Stimulated activated CD8-positive, alpha-beta memory T cell treated with anti-CD3 and anti-CD28 coated beads, Interleukin-4, amount 100 ng/mL, for 1 hour (primary cell): ENCODE data around the gene MAPK7.

Source experiments
- DNase-seq, 2 donors: peaks; one replicate each; pipeline ENCODE4 v3.0.0-alpha.2; 2020; ENCODE audit warnings: low read depth in 2 of 2, low spot score in 1 of 2

Gene MAPK7

GRCh38 chr17:19392303-19392702 is 14.0 kb downstream of the MAPK7 start:
- DNase-seq: no peak

DNA sequence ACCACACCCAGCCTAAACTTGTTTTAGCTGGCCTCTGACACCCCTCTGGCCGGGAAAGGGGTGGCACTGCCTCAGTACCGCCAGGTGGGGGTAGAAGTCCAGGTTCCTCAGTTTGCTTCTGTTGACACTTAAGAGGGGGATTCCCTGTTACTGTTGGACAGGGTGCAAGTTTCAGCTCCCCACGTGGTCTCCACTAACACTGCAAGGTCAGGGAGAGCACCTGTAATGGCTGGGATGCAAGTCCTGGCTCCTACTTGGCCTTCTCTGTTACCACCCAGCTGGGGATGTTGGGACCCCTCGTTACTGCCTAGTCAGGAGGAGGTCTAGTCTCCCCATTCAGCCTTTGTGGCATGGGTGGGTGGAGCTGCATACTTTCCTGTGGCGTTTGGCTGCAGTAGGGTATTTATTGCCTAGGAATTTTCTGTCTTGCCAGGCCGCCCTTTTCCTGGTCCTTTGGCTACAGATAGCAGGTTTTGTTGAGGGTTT is 19.3 kb downstream of the MAPK7 start:
- DNase-seq: no peak

DNA sequence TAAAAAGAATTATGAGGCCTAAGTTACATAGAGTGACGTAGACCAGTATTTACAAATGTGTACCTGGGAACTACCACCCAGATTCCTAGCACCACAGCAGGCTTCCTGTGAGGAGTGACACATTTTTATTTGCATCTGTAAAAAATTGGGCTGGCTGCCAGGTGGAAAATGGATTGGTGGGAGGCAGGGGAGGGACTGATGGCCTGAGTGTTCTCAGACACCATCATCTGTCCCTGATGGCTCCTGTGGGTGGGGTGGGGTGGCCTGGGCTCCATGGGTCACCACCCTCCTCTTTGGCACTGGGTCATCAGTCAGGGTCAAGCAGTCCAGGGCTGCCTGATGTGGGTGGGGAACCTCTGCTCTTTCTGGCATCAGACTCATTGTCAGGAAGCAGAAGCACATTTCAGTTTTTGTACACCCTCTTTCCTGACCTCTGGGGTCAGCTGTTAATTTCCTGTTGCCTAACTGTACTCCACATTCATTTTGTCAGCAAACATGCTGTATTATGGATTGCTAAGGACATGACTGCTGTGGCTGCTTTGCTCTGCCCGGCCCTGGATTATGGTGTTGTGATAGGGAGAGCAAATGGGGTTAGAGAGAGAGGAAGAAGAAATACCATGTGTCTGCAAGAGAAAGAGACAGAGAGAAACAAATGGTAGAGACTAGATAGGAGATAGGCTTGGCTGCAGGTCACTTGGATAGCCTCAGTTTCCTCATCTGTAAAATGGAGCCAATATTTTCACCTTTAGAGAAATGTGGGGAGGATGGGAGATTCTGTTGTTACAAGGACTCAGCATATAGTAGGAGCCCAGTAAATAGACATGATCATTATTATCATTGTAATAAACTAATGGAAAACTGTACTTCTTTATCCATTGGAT is 20.2 kb downstream of the MAPK7 start:
- DNase-seq: no peak

- DNase-seq: no peak
These were observed 21.6 kb downstream of the MAPK7 start for GRCh38 chr17:19399750-19400450.

DNA sequence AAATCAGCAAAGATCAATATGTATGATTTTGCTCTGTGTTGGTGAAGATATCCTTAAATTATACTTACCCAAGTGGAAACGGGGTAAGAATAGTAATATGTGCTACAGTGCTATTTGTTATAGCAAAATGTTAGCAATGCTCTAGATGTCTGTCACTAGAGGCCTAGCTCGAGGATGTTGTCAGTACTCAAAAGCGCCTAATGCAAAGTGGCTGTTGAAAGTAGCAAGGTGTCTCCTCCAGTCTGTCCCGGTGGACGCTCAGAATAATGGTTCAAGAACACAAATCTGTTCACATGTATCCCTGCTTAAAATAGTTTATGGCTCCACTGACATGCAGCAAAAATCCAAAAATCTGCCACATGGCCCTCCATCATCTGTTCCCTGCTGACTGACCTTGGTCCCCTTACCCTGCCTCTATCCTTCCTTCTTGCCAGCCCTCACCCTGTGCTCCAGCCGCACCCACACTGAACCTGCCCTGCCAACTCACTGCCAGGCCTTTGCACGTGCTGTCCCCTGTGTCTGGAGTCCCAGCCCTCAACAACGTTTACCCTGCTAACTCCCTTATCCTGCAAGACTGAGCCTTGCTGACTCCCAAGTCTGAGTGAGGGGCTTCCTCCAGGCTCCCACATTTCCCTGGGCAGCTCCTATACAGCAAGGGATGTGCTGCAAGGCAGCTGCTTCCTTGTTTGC is 23.2 kb downstream of the MAPK7 start:
- no peak for DNase-seq

DNA sequence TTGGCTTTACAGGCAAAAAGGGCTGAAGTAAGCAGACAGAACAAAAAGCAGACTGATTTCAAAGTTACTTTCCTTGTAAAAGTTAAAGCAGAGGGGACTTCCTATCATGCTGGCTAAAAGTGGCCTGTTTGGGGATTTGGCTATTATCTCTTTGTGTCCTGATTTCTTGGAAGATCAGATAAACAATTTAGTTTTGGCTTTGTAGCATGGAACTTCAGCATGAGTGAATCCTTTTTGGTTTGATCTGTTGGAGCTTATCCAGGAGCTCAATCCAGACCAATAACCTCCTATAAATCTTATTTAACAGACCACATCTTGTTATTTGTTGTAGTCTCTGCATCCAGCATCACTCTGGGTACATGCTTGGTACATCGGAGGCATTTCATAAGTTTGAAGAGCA is 23.9 kb downstream of the MAPK7 start:
- DNase-seq: no peak

- DNase-seq: no peak
These were observed 24.7 kb downstream of the MAPK7 start for GRCh38 chr17:19403021-19403420.

DNA sequence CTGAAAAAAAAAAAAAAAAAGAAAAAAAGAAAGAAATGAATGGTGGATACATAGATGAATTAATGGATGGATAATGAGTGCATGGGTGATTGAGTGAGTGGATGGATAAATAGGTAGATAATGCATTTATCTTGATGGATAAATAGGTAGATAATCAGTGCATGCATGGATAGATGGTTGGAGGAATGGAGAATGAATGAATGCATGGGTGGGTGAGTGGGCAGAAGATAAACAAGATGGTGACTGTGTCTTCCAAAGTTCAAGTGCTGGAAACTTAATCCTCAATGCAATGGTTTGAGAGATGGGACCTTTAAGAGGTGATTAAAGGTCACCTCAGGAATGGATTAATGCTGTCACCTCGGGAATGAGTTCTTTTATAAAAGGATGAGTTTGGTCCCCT is 26.0 kb downstream of the MAPK7 start:
- DNase-seq: no peak

GRCh38 chr17:19405114-19405513 is 26.8 kb downstream of the MAPK7 start:
- no peak for DNase-seq

GRCh38 chr17:19407601-19408345 is 29.5 kb downstream of the MAPK7 start:
- DNase-seq: no peak

DNA sequence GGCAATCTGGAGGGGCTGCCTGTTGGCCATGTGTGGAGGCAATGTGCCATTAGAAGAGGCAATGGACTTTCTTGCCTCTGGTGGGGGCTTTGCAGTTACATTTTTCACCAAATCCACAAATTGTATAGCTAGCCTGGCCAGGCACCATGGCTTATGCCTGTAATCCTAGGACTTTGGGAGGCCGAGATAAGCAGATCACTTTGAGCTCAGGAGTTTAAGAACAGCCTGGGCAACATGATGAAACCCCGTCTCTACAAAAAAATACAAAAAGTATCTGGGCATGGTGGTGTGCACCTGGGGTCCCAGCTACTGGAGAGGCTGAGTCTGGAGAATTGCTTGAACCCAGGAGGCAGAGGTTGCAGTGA is 30.0 kb downstream of the MAPK7 start:
- DNase-seq: no peak

DNA sequence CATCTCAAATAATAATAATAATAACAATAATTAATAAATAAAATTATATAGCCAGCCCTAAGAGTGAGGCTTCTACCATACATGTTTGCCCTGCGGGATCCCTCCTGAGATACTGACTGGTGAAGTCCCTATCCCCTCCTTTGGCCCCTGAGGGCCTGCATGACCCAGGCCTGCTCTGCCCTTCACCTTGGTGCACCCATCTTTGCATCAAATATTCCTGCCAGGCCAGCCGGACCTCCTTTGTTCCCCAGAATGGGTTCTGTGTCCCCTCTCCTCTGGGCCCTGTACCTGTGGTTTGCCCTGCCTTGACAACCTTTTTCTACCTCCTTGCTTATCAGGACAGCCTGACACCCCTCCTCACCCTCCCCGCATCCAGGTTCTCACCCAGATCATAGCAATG is 30.8 kb downstream of the MAPK7 start:
- no peak for DNase-seq

DNA sequence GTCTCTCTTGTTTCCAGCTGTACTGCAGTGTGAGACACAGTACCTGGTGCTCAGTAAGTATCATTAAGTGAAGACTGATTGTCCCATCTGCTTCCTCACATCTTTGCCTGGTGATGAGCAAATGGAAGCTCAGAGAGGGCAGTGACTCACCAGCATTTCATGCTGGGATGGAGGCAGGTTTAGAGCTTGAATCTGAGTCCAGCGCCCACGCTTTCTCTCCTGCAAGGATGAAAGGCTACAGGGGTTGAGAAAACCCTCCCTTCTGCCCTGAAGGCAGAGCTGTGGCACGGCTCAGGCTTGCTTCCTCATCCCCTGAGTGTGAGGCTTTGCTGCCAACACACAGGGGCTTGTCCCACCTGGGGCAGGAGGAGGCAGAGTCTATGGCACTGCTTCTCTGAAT is 31.2 kb downstream of the MAPK7 start:
- DNase-seq: no peak

- DNase-seq: no peak
These were observed 31.8 kb downstream of the MAPK7 start for GRCh38 chr17:19410091-19410490.

DNA sequence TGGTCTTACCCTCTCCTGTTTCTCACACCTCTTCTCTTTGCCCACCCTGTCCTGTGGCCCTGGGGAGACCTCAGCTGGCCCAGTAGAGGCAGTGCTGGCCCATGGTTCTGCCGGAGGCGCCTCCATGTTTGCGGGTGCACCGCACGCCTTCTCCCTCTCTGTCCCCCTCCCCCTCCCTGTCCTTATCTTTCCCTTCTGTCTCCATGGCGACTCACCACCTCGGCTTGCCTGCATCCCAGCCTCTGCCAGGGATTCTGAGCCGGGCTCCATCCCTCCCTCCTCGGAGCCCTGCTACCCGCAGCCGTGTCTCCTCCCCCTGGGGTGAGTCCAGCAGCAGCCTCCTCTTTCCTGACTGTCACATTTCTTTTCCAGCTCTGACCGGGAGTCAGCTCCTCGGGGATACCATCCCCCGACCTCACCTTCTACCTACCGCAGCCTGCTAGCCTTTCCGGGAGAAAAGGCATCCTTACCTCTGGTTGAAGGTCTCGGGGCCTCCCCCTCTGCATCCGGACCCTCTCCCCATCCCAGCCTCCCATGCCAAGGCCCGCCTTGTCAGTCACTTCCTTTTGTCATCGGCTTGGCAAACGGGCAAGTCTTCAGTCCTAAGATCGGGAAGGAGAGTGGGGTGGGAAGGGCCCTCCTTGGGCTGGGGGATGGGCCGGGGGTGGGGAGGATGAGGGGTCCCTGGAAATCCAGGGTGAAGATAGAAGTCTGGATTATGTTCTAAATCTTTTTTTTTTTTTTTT is 32.8 kb downstream of the MAPK7 start, which contains the start of gene RNF112:
Gene RNF112, plus strand, starts transcription at position 358 of the 746 bp plus-strand sequence. Its CDS starts 177 bp downstream, at position 535.
- DNase-seq: no peak

- no peak for DNase-seq
These were observed 33.3 kb downstream of the MAPK7 start for GRCh38 chr17:19411631-19412030.

DNA sequence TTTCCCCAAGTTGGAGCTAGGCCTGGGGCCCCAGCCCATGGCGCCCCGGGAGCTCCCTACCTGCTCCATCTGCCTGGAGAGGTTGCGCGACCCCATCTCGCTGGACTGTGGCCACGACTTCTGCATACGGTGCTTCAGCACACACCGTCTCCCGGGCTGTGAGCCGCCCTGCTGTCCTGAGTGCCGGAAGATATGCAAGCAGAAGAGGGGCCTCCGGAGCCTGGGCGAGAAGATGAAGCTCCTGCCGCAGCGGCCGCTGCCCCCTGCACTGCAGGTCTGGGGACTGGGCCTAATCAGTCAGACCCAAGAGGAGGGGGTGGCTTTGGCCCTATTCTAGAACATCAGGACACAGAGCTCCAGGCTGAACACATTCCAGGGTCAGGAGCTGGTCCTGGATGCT is 34.2 kb downstream of the MAPK7 start:
- DNase-seq: no peak

DNA sequence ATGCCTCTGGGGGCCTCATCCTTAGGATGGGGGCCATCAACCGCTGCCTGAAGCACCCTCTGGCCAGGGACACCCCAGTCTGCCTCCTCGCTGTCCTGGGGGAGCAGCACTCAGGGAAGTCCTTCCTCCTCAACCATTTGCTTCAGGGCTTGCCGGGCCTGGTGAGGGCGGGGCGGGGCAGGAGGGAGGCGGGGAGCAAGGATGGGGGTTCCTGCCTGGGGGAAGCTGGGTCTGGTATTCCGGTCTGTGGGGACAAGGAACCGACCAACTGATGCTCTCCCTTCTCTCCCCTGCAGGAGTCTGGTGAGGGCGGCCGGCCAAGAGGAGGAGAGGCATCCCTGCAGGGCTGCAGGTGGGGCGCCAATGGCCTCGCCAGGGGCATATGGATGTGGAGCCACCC is 34.7 kb downstream of the MAPK7 start:
- no peak for DNase-seq

- no peak for DNase-seq
These were observed 35.5 kb downstream of the MAPK7 start for GRCh38 chr17:19413761-19414160.
